Activated T-helper 1 cell treated with anti-CD3 and anti-CD28 coated beads, Interleukin-12 subunit alpha, Interleukin-12 subunit beta, Interleukin-2, Interleukin-4 antibody, amounts not matched to agents 30 ng/mL and 10 ng/mL and 1 ng/mL, durations not matched to agents 14 hours and 24 hours and 36 hours (primary cell): ENCODE measurements around the gene SYNE2. TPM values are rescaled to one million over a fixed set of nuclear protein-coding genes. Genes with fewer than 3 reads are reported as not detected.
"Not testable (repeated sequence)": the region's sequence is repeated elsewhere in the genome, so short reads cannot be mapped to it uniquely, and the experiment has no call there.

Experiments used
- DNase-seq: peaks from one replicate; pipeline ENCODE4 v3.0.0; 2021; ENCODE audit warnings: low spot score
- H3K27ac Mint-ChIP-seq: one replicate; pipeline ENCODE4 v1.8.0; 2021; ENCODE audit warnings: mild to moderate bottlenecking, mixed read lengths
- H3K27me3 Mint-ChIP-seq: one replicate; pipeline ENCODE4 v1.8.0; 2022; ENCODE audit warnings: mild to moderate bottlenecking, moderate library complexity, mixed read lengths; ENCODE audit not compliant: insufficient read depth
- H3K36me3 Mint-ChIP-seq: one replicate; pipeline ENCODE4 v1.8.0; 2021; ENCODE audit warnings: low read depth, mixed read lengths
- H3K4me1 Mint-ChIP-seq: one replicate; pipeline ENCODE4 v1.8.0; 2021; ENCODE audit warnings: low read depth, mixed read lengths
- H3K4me3 Mint-ChIP-seq: one replicate; pipeline ENCODE4 v1.8.0; 2021; ENCODE audit warnings: mild to moderate bottlenecking, moderate library complexity, mixed read lengths
- H3K9me3 Mint-ChIP-seq: one replicate; pipeline ENCODE4 v1.8.0; 2021; ENCODE audit warnings: mixed read lengths
- intact Hi-C: fragments of 100-400 bp; cut with micrococcal nuclease; formaldehyde crosslinking; loops from one replicate; pipeline ENCODE4 v1.15.1; 2024
- total RNA-seq: library from RNA; stranded (reverse); gene quantifications from 2 replicates; pipeline ENCODE4 v1.2.3, GENCODE V29; 2022

The SYNE2 gene
- total RNA-seq, 1 donor from 2014 or later = 25.1 TPM

- Mint-ChIP-seq H3K36me3 (peaks cover 22% of the 10 kb centered on the region), H3K4me3 (peak overlapping the region; percentile 66), H3K4me1 (peaks cover 44% of the 10 kb centered on the region), H3K27me3 (no peaks in the 10 kb centered on the region), H3K27ac (no peak overlapping the region), H3K9me3 (no peaks in the 10 kb centered on the region)
- intact Hi-C loops = no loop called here
- DNase-seq = no peak
Measured at GRCh38 chr14:64196814-64197411, 344.1 kb downstream of the SYNE2 start.

GRCh38 chr14:64197996-64198395 lies 345.2 kb downstream of the SYNE2 start:
- intact Hi-C loops = no loop called here
- Mint-ChIP-seq H3K4me1 (peaks cover 49% of the 10 kb centered on the region), H3K4me3 (no peak overlapping the region), H3K9me3 (no peaks in the 10 kb centered on the region), H3K27ac (no peak overlapping the region), H3K27me3 (no peaks in the 10 kb centered on the region), H3K36me3 (peaks cover 18% of the 10 kb centered on the region)
- DNase-seq = no peak

- intact Hi-C loops = no loop called here
- H3K4me3 Mint-ChIP-seq = no peak overlapping the region
- H3K4me1 Mint-ChIP-seq = peaks cover 54% of the 10 kb centered on the region
- peaks cover 22% of the 10 kb centered on the region for H3K36me3 Mint-ChIP-seq
- DNase-seq = no peak
- no peaks in the 10 kb centered on the region for H3K9me3 Mint-ChIP-seq
- no peaks in the 10 kb centered on the region for H3K27me3 Mint-ChIP-seq
- H3K27ac Mint-ChIP-seq = no peak overlapping the region
Measured at GRCh38 chr14:64198486-64198885, 345.7 kb downstream of the SYNE2 start.

- H3K9me3 Mint-ChIP-seq = no peaks in the 10 kb centered on the region
- no peak for DNase-seq
- intact Hi-C loops = no loop called here
- no peak overlapping the region for H3K27ac Mint-ChIP-seq
- peaks cover 38% of the 10 kb centered on the region for H3K4me1 Mint-ChIP-seq
- no peaks in the 10 kb centered on the region for H3K27me3 Mint-ChIP-seq
- peaks cover 17% of the 10 kb centered on the region for H3K36me3 Mint-ChIP-seq
- no peak overlapping the region for H3K4me3 Mint-ChIP-seq
Measured at GRCh38 chr14:64200170-64200569, 347.4 kb downstream of the SYNE2 start.

GRCh38 chr14:64201296-64201695 lies 348.5 kb downstream of the SYNE2 start:
- intact Hi-C loops = no loop called here
- peaks cover 26% of the 10 kb centered on the region for H3K4me1 Mint-ChIP-seq
- DNase-seq = no peak
- no peaks in the 10 kb centered on the region for H3K27me3 Mint-ChIP-seq
- no peak overlapping the region for H3K27ac Mint-ChIP-seq
- H3K9me3 Mint-ChIP-seq = no peaks in the 10 kb centered on the region
- H3K4me3 Mint-ChIP-seq = no peak overlapping the region
- peaks cover 14% of the 10 kb centered on the region for H3K36me3 Mint-ChIP-seq

- intact Hi-C loops = loop anchor here (1.0 kb wide), 1 partner anchor 29 kb away; no protein-coding TSS in a partner anchor
- Mint-ChIP-seq H3K4me3 (no peak overlapping the region), H3K27me3 (no peaks in the 10 kb centered on the region)
Measured at GRCh38 chr14:64201921-64202545, 349.2 kb downstream of the SYNE2 start.

GRCh38 chr14:64202716-64203115 lies 349.9 kb downstream of the SYNE2 start:
- H3K27me3 Mint-ChIP-seq = no peaks in the 10 kb centered on the region
- peaks cover 12% of the 10 kb centered on the region for H3K4me1 Mint-ChIP-seq
- intact Hi-C loops = loop anchor here (1.0 kb wide), 1 partner anchor 29 kb away; no protein-coding TSS in a partner anchor
- DNase-seq = no peak
- H3K4me3 Mint-ChIP-seq = no peak overlapping the region
- no peak overlapping the region for H3K27ac Mint-ChIP-seq
- H3K36me3 Mint-ChIP-seq = peaks cover 10% of the 10 kb centered on the region
- no peaks in the 10 kb centered on the region for H3K9me3 Mint-ChIP-seq

More at GRCh38 chr14:64201921-64202545, 349.2 kb downstream of the SYNE2 start:
- Mint-ChIP-seq H3K4me1 (peaks cover 19% of the 10 kb centered on the region), H3K27ac (no peak overlapping the region), H3K36me3 (peaks cover 13% of the 10 kb centered on the region), H3K9me3 (no peaks in the 10 kb centered on the region)
- DNase-seq = no peak

GRCh38 chr14:64203366-64204006 lies 350.7 kb downstream of the SYNE2 start:
- H3K27ac Mint-ChIP-seq = no peak overlapping the region
- H3K36me3 Mint-ChIP-seq = peaks cover 10% of the 10 kb centered on the region
- no peak for DNase-seq
- H3K4me3 Mint-ChIP-seq = no peak overlapping the region
- H3K4me1 Mint-ChIP-seq = peaks cover 11% of the 10 kb centered on the region
- no peaks in the 10 kb centered on the region for H3K27me3 Mint-ChIP-seq
- no peaks in the 10 kb centered on the region for H3K9me3 Mint-ChIP-seq
- intact Hi-C loops = no loop called here

- no peak for DNase-seq
- H3K9me3 Mint-ChIP-seq = no peaks in the 10 kb centered on the region
- intact Hi-C loops = no loop called here
- peaks cover 28% of the 10 kb centered on the region for H3K36me3 Mint-ChIP-seq
- H3K27me3 Mint-ChIP-seq = no peaks in the 10 kb centered on the region
- peaks cover 3% of the 10 kb centered on the region for H3K4me1 Mint-ChIP-seq
- H3K27ac Mint-ChIP-seq = no peak overlapping the region
- no peak overlapping the region for H3K4me3 Mint-ChIP-seq
Measured at GRCh38 chr14:64208261-64208660, 355.5 kb downstream of the SYNE2 start.

GRCh38 chr14:64208981-64209380 lies 356.2 kb downstream of the SYNE2 start:
- no peak for DNase-seq
- Mint-ChIP-seq H3K9me3 (no peaks in the 10 kb centered on the region), H3K27ac (no peak overlapping the region), H3K4me3 (no peak overlapping the region), H3K36me3 (peaks cover 27% of the 10 kb centered on the region), H3K4me1 (no peaks in the 10 kb centered on the region), H3K27me3 (no peaks in the 10 kb centered on the region)
- intact Hi-C loops = no loop called here

GRCh38 chr14:64209444-64210131 lies 356.8 kb downstream of the SYNE2 start:
- Mint-ChIP-seq H3K36me3 (peaks cover 25% of the 10 kb centered on the region), H3K27me3 (no peaks in the 10 kb centered on the region), H3K27ac (no peak overlapping the region), H3K4me3 (no peak overlapping the region), H3K4me1 (no peaks in the 10 kb centered on the region), H3K9me3 (no peaks in the 10 kb centered on the region)
- DNase-seq = no peak
- intact Hi-C loops = no loop called here

GRCh38 chr14:64210216-64210615 lies 357.4 kb downstream of the SYNE2 start:
- Mint-ChIP-seq H3K27ac (no peak overlapping the region), H3K27me3 (no peaks in the 10 kb centered on the region)
- no peak for DNase-seq

GRCh38 chr14:64210912-64211311 lies 358.1 kb downstream of the SYNE2 start:
- peaks cover 30% of the 10 kb centered on the region for H3K36me3 Mint-ChIP-seq
- H3K27ac Mint-ChIP-seq = peak overlapping the region; percentile 27

More at GRCh38 chr14:64210216-64210615, 357.4 kb downstream of the SYNE2 start:
- no peak overlapping the region for H3K4me3 Mint-ChIP-seq
- no peaks in the 10 kb centered on the region for H3K4me1 Mint-ChIP-seq
- no peaks in the 10 kb centered on the region for H3K9me3 Mint-ChIP-seq
- peaks cover 25% of the 10 kb centered on the region for H3K36me3 Mint-ChIP-seq
- intact Hi-C loops = no loop called here

More at GRCh38 chr14:64210912-64211311, 358.1 kb downstream of the SYNE2 start:
- DNase-seq, H3K4me1 Mint-ChIP-seq, H3K4me3 Mint-ChIP-seq, intact Hi-C loops, H3K27me3 Mint-ChIP-seq, H3K9me3 Mint-ChIP-seq: not testable (repeated sequence)
